T-helper 1 cell treated with Interleukin-12 subunit alpha and Interleukin-12 subunit beta and Interleukin-4 antibody, amounts not matched to agents 30 μg/mL and 1 μg/mL, for 36 hours (primary cell): ENCODE measurements around the gene PDZRN3.

ENCODE experiments used
- H3K27ac Mint-ChIP-seq: one replicate; pipeline ENCODE4 v1.8.0; 2021; ENCODE audit warnings: mild to moderate bottlenecking, mixed read lengths
- H3K27me3 Mint-ChIP-seq: one replicate; pipeline ENCODE4 v1.8.0; 2021; ENCODE audit warnings: low read depth, mixed read lengths
- H3K36me3 Mint-ChIP-seq: one replicate; pipeline ENCODE4 v1.8.0; 2021; ENCODE audit warnings: low read depth, mixed read lengths
- H3K4me1 Mint-ChIP-seq: one replicate; pipeline ENCODE4 v1.8.0; 2021; ENCODE audit warnings: low read depth, mixed read lengths
- H3K4me3 Mint-ChIP-seq: one replicate; pipeline ENCODE4 v1.8.0; 2021; ENCODE audit warnings: mild to moderate bottlenecking, moderate library complexity, mixed read lengths
- H3K9me3 Mint-ChIP-seq: one replicate; pipeline ENCODE4 v1.8.0; 2021; ENCODE audit warnings: mixed read lengths

Gene PDZRN3

DNA sequence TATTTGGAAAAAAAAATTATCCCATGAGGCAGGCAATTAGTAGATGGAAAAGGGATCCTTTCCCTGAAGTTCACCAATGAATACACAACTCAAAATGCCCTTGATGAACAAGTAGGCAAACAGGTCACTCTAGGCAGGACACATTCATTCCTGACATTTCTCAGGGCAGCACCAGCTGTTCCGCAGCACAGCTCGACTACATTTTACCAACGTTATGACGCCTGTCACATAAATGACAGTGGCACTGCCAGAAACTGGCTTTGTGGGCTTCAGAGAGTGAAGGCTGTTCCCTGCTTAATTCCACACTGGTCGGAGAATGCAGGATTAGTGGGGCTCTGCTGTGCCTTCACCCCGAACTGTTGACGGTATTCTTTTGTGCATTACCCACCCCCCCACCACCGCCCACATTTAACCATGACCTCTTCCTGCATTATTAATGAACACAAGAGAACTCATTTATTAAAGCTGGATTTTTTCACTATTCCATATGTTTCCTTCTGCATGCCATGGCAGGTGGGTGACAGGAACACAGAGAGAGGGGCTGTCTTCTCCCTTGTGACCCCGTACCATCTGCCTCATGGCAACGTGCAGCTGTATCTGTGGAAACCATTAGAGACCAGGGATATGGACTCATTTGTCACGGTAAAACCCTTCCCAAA, 197.6 kb downstream of the PDZRN3 start:
- no peaks in the 10 kb centered on the region for H3K36me3 Mint-ChIP-seq
- no peak overlapping the region for H3K4me3 Mint-ChIP-seq
- no peaks in the 10 kb centered on the region for H3K4me1 Mint-ChIP-seq
- no peaks in the 10 kb centered on the region for H3K9me3 Mint-ChIP-seq
- H3K27ac Mint-ChIP-seq, result no peak overlapping the region
- no peaks in the 10 kb centered on the region for H3K27me3 Mint-ChIP-seq

- Mint-ChIP-seq H3K4me1 (no peaks in the 10 kb centered on the region), H3K27ac (no peak overlapping the region), H3K4me3 (no peak overlapping the region), H3K9me3 (no peaks in the 10 kb centered on the region), H3K36me3 (no peaks in the 10 kb centered on the region), H3K27me3 (no peaks in the 10 kb centered on the region)
Measured at GRCh38 chr3:73426606-73427005, 198.1 kb downstream of the PDZRN3 start.

DNA sequence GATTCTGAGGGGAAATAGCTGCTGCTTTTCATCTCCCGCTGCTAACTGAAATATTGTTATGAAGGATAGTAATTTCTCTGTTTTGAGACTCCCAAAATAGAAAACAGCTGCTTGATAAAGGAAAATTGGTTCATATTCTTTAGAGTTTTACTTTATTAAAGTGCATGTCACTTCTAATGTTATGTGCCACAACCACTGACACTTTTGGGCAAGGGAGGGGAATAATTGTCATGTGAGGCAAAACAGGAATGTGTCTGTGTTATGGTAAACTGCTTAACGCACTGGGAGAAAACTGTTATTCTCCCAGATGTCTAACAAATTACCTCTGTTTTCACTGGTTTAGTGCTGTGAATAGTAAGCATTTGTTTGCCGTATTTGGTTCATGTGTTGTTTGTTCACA, 201.6 kb downstream of the PDZRN3 start:
- no peaks in the 10 kb centered on the region for H3K9me3 Mint-ChIP-seq
- H3K4me3 Mint-ChIP-seq, result no peak overlapping the region
- no peaks in the 10 kb centered on the region for H3K27me3 Mint-ChIP-seq
- H3K27ac Mint-ChIP-seq, result no peak overlapping the region
- H3K4me1 Mint-ChIP-seq, result no peaks in the 10 kb centered on the region
- no peaks in the 10 kb centered on the region for H3K36me3 Mint-ChIP-seq

DNA sequence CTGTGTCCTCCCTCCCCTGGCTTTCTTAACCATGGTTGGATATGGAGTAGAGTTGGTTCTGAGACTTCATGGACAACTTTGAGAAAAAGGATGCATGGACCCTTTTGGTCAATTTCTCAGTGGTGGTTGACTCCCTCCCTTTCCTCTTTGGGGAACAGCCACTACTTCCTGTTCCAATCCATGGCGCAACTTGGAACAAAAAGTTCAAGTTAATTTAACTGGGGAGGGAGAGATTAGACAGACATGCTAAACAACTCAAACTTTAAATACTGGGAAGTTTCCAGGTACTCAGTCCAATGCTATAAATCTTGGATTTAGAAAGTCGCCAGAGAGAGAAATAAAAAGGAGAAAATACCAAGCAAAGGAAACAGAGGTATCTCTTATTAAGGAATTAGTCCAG, 202.2 kb downstream of the PDZRN3 start:
- Mint-ChIP-seq H3K27me3 (no peaks in the 10 kb centered on the region), H3K36me3 (no peaks in the 10 kb centered on the region), H3K4me3 (no peak overlapping the region), H3K27ac (no peak overlapping the region), H3K9me3 (no peaks in the 10 kb centered on the region), H3K4me1 (no peaks in the 10 kb centered on the region)

DNA sequence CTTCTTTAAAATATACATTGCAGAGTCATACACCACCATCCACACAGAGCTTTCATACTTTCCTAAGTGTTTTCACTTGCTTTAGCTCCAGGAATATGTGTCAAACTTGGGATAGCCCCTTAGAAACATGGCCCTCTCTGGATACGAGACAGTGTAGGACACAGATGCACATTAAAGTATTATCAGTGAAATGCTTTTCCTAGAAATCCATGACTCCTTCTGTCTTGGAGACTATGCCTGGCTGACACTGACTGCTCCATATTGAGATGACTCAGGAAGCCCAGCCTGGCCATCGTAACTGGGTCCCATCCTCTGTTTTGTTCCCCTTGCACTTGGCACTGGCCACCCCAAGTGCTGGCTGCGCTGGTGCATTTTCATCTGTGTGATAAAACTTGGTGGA, 204.8 kb downstream of the PDZRN3 start:
- no peaks in the 10 kb centered on the region for H3K4me1 Mint-ChIP-seq
- no peak overlapping the region for H3K27ac Mint-ChIP-seq
- no peaks in the 10 kb centered on the region for H3K27me3 Mint-ChIP-seq
- no peaks in the 10 kb centered on the region for H3K9me3 Mint-ChIP-seq
- no peak overlapping the region for H3K4me3 Mint-ChIP-seq
- H3K36me3 Mint-ChIP-seq, result no peaks in the 10 kb centered on the region

- Mint-ChIP-seq H3K36me3 (no peaks in the 10 kb centered on the region), H3K4me3 (no peak overlapping the region), H3K4me1 (no peaks in the 10 kb centered on the region), H3K27ac (no peak overlapping the region), H3K9me3 (no peaks in the 10 kb centered on the region), H3K27me3 (no peaks in the 10 kb centered on the region)
Measured at GRCh38 chr3:73419179-73419803, 205.4 kb downstream of the PDZRN3 start.

DNA sequence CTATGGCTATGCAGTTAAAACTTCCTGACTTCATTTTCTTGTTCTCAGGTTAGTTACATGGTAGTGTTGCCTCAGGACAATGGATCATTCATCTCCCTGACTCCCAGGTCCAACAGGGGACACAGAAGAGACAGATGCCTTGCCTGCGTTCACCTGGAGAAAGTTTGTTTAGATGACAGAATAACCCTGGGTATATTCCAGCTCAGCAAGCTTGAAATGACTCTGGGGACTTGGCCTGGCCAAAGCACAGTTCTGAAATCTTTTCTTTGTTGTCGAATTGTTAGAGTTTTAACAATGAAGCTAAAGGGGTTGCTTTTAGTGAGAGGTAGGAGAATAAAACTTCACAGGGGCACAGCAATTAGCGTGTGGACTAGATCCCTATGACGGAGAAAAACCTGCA, 206.1 kb downstream of the PDZRN3 start:
- no peaks in the 10 kb centered on the region for H3K36me3 Mint-ChIP-seq
- H3K9me3 Mint-ChIP-seq, result no peaks in the 10 kb centered on the region
- no peaks in the 10 kb centered on the region for H3K27me3 Mint-ChIP-seq
- no peak overlapping the region for H3K27ac Mint-ChIP-seq
- no peaks in the 10 kb centered on the region for H3K4me1 Mint-ChIP-seq
- H3K4me3 Mint-ChIP-seq, result no peak overlapping the region

DNA sequence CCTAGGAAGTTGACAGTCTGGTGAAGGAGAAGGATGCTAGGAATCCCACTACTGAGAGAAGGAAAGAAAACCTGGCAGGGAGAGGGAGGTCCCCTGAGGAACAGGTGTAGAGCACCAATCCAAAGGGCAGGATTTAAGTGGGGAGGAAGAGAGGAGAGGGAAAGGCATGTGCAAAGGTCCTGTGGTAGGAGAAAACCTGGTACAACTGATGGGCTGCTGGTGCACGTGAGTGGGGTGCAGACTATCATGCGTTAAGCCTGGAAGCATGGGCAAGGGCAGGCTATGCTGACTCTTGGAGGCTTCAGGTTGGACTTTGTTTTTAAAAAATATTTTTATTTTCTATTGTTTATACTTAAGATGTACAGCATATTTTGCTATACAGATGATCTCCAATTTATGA, 209.6 kb downstream of the PDZRN3 start:
- Mint-ChIP-seq H3K36me3 (no peaks in the 10 kb centered on the region), H3K9me3 (no peaks in the 10 kb centered on the region), H3K27me3 (no peaks in the 10 kb centered on the region), H3K4me1 (no peaks in the 10 kb centered on the region), H3K27ac (no peak overlapping the region), H3K4me3 (no peak overlapping the region)

- Mint-ChIP-seq H3K27me3 (no peaks in the 10 kb centered on the region), H3K36me3 (no peaks in the 10 kb centered on the region), H3K9me3 (no peaks in the 10 kb centered on the region), H3K4me1 (no peaks in the 10 kb centered on the region), H3K27ac (no peak overlapping the region), H3K4me3 (no peak overlapping the region)
Measured at GRCh38 chr3:73413619-73414018, 211.1 kb downstream of the PDZRN3 start.

- Mint-ChIP-seq H3K9me3 (no peaks in the 10 kb centered on the region), H3K27me3 (no peaks in the 10 kb centered on the region), H3K4me1 (no peaks in the 10 kb centered on the region), H3K27ac (no peak overlapping the region), H3K36me3 (no peaks in the 10 kb centered on the region), H3K4me3 (no peak overlapping the region)
Measured at GRCh38 chr3:73411993-73412392, 212.7 kb downstream of the PDZRN3 start.

DNA sequence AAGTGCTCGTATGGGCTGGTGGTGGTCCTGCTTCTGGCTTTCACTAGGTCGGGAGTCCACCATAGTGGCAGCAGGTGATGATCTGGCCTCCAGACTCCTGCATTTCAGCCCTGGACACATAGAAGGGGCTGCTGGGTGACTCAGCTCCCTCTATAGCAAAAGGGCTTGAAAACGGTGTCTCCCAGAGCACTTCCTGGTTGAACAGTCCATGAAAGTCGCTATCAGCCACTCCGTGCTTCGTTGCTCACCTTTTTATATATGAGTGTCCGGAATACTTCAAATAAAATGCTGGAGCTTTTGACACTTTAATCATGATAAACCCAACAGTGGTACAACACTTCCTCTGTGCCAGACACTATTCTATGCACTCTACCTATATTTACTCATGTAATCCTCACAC, 213.2 kb downstream of the PDZRN3 start:
- H3K27ac Mint-ChIP-seq, result no peak overlapping the region
- no peak overlapping the region for H3K4me3 Mint-ChIP-seq
- H3K36me3 Mint-ChIP-seq, result no peaks in the 10 kb centered on the region
- no peaks in the 10 kb centered on the region for H3K27me3 Mint-ChIP-seq
- H3K9me3 Mint-ChIP-seq, result no peaks in the 10 kb centered on the region
- H3K4me1 Mint-ChIP-seq, result no peaks in the 10 kb centered on the region

DNA sequence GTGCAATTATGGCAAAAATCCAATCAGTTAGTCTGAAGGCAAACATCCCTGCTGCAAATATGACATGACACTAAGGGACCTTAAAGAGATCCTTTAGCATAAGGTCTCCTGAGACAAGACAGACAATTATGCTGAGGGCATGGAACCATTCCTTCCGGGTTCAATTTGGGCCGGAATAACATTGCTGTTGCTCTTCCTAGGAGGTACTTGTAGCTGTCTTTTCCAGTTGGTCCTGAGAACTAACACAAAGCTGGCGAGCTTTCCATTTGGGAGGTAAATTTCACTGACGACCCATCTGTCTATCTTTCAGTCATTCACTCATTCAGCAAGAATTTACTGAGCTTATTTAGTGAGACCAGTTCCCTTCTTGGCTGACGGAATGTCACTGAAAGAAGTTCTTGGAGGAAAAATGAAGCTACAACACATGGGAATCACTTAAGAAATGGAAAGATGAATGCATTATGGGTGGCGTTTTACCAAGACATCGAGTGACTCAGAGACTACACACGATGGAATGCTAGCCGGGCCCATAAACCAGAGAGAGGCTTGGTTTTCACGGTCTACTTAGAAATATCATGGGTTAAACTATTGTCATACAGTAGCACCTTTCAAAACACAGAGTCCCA, 215.5 kb downstream of the PDZRN3 start:
- H3K27ac Mint-ChIP-seq, result no peak overlapping the region

GRCh38 chr3:73408634-73409033, 216.1 kb downstream of the PDZRN3 start:
- Mint-ChIP-seq H3K27ac (no peak overlapping the region), H3K9me3 (no peaks in the 10 kb centered on the region)

More for the DNA sequence above, 215.5 kb downstream of the PDZRN3 start:
- Mint-ChIP-seq H3K9me3 (no peaks in the 10 kb centered on the region), H3K4me3 (no peak overlapping the region), H3K27me3 (no peaks in the 10 kb centered on the region), H3K36me3 (no peaks in the 10 kb centered on the region), H3K4me1 (no peaks in the 10 kb centered on the region)

GRCh38 chr3:73407577-73407976, 217.2 kb downstream of the PDZRN3 start:
- Mint-ChIP-seq H3K4me3 (no peak overlapping the region), H3K27me3 (no peaks in the 10 kb centered on the region), H3K36me3 (no peaks in the 10 kb centered on the region), H3K9me3 (no peaks in the 10 kb centered on the region), H3K27ac (no peak overlapping the region), H3K4me1 (no peaks in the 10 kb centered on the region)

More at GRCh38 chr3:73408634-73409033, 216.1 kb downstream of the PDZRN3 start:
- Mint-ChIP-seq H3K36me3 (no peaks in the 10 kb centered on the region), H3K4me1 (no peaks in the 10 kb centered on the region), H3K27me3 (no peaks in the 10 kb centered on the region), H3K4me3 (no peak overlapping the region)

GRCh38 chr3:73405853-73406252, 218.9 kb downstream of the PDZRN3 start:
- no peak overlapping the region for H3K4me3 Mint-ChIP-seq
- no peaks in the 10 kb centered on the region for H3K27me3 Mint-ChIP-seq
- H3K27ac Mint-ChIP-seq, result no peak overlapping the region
- no peaks in the 10 kb centered on the region for H3K9me3 Mint-ChIP-seq
- no peaks in the 10 kb centered on the region for H3K4me1 Mint-ChIP-seq
- H3K36me3 Mint-ChIP-seq, result no peaks in the 10 kb centered on the region
